Uterus (tissue), 4 donors: ENCODE data around the gene SLC25A44. TPM values are rescaled to one million over a fixed set of nuclear protein-coding genes. Genes with fewer than 3 reads are reported as not detected.

ENCODE experiments used
- DNase-seq, 2 donors: peaks; one replicate each; pipeline ENCODE4 v3.0.0-alpha.2; 2019 to 2020
- H3K27ac ChIP-seq, 2 donors: fragments of 200-600 bp; sonication (generic); 1 replicate in 1 of 2; 2 replicates in 1 of 2; pipeline ENCODE4 v1.5.1; 2016 to 2018
- H3K27me3 ChIP-seq, 2 donors: fragments of 200-600 bp; sonication (generic); one replicate each; pipeline ENCODE4 v1.5.1; 2018 to 2019; ENCODE audit warnings: control low read depth in 1 of 2
- H3K36me3 ChIP-seq, 2 donors: fragments of 200-600 bp; sonication (generic); one replicate each; pipeline ENCODE4 v1.5.1; 2019; ENCODE audit warnings: control low read depth in 1 of 2
- H3K4me1 ChIP-seq, 2 donors: fragments of 200-600 bp; sonication (generic); one replicate each; pipeline ENCODE4 v1.5.1; 2018 to 2019; ENCODE audit warnings: control low read depth in 1 of 2
- H3K4me3 ChIP-seq, 2 donors: fragments of 200-600 bp; sonication (generic); 1 replicate in 1 of 2; 2 replicates in 1 of 2; pipeline ENCODE4 v1.5.1; 2018 to 2019; ENCODE audit warnings: mild to moderate bottlenecking in 1 of 2
- H3K9me3 ChIP-seq, 2 donors: fragments of 200-600 bp; sonication (generic); one replicate each; pipeline ENCODE4 v1.5.1; 2019; ENCODE audit warnings: control low read depth in 1 of 2
- CTCF ChIP-seq, 4 experiments: fragments of 200-600 bp in 2 of 4; fragments of 450-650 bp in 2 of 4; sonication (generic) in 2 of 4; IDR thresholded peaks; one replicate each; pipeline ENCODE4 v1.5.1; 2016 to 2019; ENCODE audit warnings: antibody characterized with exemption in 4 of 4, mild to moderate bottlenecking in 2 of 4, moderate library complexity in 1 of 4
- POLR2A ChIP-seq, 2 donors: fragments of 450-650 bp; IDR thresholded peaks; one replicate each; pipeline ENCODE4 v1.6.1; 2016; ENCODE audit warnings: antibody characterized with exemption in 2 of 2, mild to moderate bottlenecking in 1 of 2, moderate library complexity in 1 of 2
- intact Hi-C: fragments of 100-400 bp; cut with DNase I; formaldehyde crosslinking; loops from one replicate; pipeline ENCODE4 v1.15.1; 2023; ENCODE audit warnings: low total_unique reads
- total RNA-seq, 4 donors: library from RNA; depleted of rRNA in 3 of 4; stranded (reverse); fragments of >200 nt in 3 of 4; gene quantifications; one replicate each; pipeline versions ENCODE4 v1.1.0 to v1.2.4, GENCODE V29; 2014 to 2023
- donor health status: DM: yes; HTN: yes; CAD: no.

The SLC25A44 gene
- total RNA-seq, 4 donors from 2014 or later = 5.9 to 26.9 (median 11.1) TPM

- Histone ChIP-seq H3K9me3 (no peaks in the 10 kb centered on the region), H3K27ac (no peak overlapping the region), H3K4me1 (no peaks in the 10 kb centered on the region), H3K36me3 (no peaks in the 10 kb centered on the region), H3K4me3 (no peak overlapping the region), H3K27me3 (no peaks in the 10 kb centered on the region)
- no peak for TF ChIP-seq POLR2A (IDR thresholded peaks at IDR 0.05)
- TF ChIP-seq CTCF (IDR thresholded peaks at IDR 0.05) = no peak
- no peak for DNase-seq
- intact Hi-C loops = loop anchor here (5.0 kb wide), 1 partner anchor 141 kb away; no protein-coding TSS in a partner anchor
Measured at GRCh38 chr1:156233426-156234127, 39.7 kb downstream of the SLC25A44 start.

- Histone ChIP-seq H3K27me3 (no peaks in the 10 kb centered on the region), H3K4me1 (no peaks in the 10 kb centered on the region), H3K36me3 (no peaks in the 10 kb centered on the region), H3K27ac (no peak overlapping the region), H3K9me3 (no peaks in the 10 kb centered on the region), H3K4me3 (no peak overlapping the region)
- intact Hi-C loops = no loop called here
- DNase-seq = no peak
- TF ChIP-seq POLR2A (IDR thresholded peaks at IDR 0.05) (no peak), CTCF (IDR thresholded peaks at IDR 0.05) (no peak)
Measured at GRCh38 chr1:156236164-156236563, 42.3 kb downstream of the SLC25A44 start.

- TF ChIP-seq POLR2A (IDR thresholded peaks at IDR 0.05) (no peak), CTCF (IDR thresholded peaks at IDR 0.05) (no peak)
- Histone ChIP-seq H3K9me3 (no peaks in the 10 kb centered on the region), H3K4me1 (no peaks in the 10 kb centered on the region), H3K36me3 (no peaks in the 10 kb centered on the region), H3K4me3 (no peak overlapping the region), H3K27ac (no peak overlapping the region), H3K27me3 (no peaks in the 10 kb centered on the region)
- intact Hi-C loops = no loop called here
- no peak for DNase-seq
Measured at GRCh38 chr1:156238248-156238647, 44.3 kb downstream of the SLC25A44 start.

GRCh38 chr1:156241311-156241811 lies 47.5 kb downstream of the SLC25A44 start:
- DNase-seq = no peak
- H3K4me1 ChIP-seq = peaks cover 0 to 5% of the 10 kb centered on the region in 2 donors
- intact Hi-C loops = no loop called here
- H3K27me3 ChIP-seq = peaks cover 0 to 3% of the 10 kb centered on the region in 2 donors
- H3K9me3 ChIP-seq = no peaks in the 10 kb centered on the region
- no peak overlapping the region for H3K27ac ChIP-seq
- H3K4me3 ChIP-seq = no peak overlapping the region
- no peaks in the 10 kb centered on the region for H3K36me3 ChIP-seq
- TF ChIP-seq CTCF (IDR thresholded peaks at IDR 0.05) (no peak), POLR2A (IDR thresholded peaks at IDR 0.05) (no peak)

- no peak for TF ChIP-seq POLR2A (IDR thresholded peaks at IDR 0.05)
- no peak for TF ChIP-seq CTCF (IDR thresholded peaks at IDR 0.05)
- no peak within 1 kb of the TSS for H3K4me3 ChIP-seq
- H3K27me3 ChIP-seq = peaks cover 0 to 3% of the 10 kb centered on the region in 2 donors
- H3K4me1 ChIP-seq = peaks cover 0 to 5% of the 10 kb centered on the region in 2 donors
- intact Hi-C loops = no loop called here
- DNase-seq = no peak
- H3K27ac ChIP-seq = no peak within 1 kb of the TSS
- H3K9me3 ChIP-seq = no peaks in the 10 kb centered on the region
- H3K36me3 ChIP-seq = no peaks in the 10 kb centered on the region
Measured at GRCh38 chr1:156241926-156242325, 48.0 kb downstream of the SLC25A44 start, which contains the start of gene BGLAP. BGLAP (plus strand) TSS chr1:156242184; CDS start chr1:156242232, 48 bp downstream.
